VCaP (cell line): ENCODE results near the gene TXNDC11.

Source experiments
- H3K27ac ChIP-seq: fragments of 450-650 bp; 2 replicates; pipeline ENCODE4 v1.5.1; 2017
- CTCF ChIP-seq: fragments of 450-650 bp; conservative IDR thresholded peaks from 2 replicates; pipeline ENCODE4 v1.5.1; 2017; ENCODE audit warnings: mild to moderate bottlenecking, moderate library complexity

The TXNDC11 gene

DNA sequence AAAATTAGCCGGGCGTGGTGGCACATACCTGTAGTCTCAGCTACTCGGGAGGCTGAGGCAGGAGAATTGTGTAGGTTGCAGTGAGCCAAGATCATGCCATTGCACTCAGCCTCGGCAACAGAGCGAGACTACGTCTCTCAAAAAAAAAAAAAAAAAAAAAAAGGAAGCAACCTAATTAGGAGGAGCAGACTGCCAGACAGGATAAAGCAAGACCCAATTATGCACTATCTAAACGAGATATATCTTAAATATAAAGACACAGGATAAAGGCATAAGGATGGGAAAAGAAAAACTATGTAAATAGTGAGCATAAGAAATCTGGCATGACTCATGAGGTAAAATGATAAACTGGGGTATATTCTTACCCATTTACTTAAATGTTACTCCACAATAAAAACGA lies 4.9 kb downstream of the TXNDC11 start:
- no peak for TF ChIP-seq CTCF
- H3K27ac ChIP-seq: no peak overlapping the region

DNA sequence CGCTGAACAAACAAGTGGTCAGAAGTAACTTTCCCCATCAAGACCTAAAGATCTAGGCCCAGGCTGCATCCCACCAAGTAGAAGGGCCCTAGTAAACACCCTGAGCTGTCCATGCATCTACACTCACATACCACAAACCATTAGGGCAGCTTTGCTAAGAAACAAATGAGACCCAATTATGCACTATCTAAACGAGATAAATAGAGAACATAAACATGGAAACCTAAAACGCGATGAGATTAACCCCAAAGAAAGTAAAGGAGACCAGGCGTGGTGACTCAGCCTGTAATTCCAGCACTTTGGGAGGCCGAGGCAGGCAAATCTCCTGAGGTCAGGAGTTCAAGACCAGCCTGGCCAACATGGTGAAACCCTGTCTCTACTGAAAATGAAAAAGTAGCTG lies 5.8 kb downstream of the TXNDC11 start:
- TF ChIP-seq CTCF: no peak
- no peak overlapping the region for H3K27ac ChIP-seq

DNA sequence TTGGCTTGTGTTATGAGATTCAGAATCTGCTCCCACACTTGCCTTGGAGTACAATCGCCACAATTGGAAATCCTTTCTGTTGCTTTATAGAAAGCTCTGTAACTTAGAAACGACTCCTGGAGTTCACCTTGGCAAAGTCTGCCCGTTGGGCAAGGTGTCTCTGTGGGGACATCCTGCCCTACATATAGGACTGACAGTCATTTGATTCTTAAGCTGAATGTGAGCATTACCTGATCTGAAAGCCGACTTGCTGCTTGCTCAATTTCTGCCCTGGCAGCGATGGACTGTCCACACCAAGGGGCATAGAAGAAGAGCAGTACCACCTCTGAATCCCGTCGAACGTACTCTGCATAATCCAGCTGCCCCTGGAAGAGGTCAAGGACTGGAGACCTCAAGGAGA lies 6.9 kb downstream of the TXNDC11 start:
- no peak for TF ChIP-seq CTCF
- no peak overlapping the region for H3K27ac ChIP-seq

GRCh38 chr16:11734653-11735043 lies 8.0 kb downstream of the TXNDC11 start:
- TF ChIP-seq CTCF: no peak
- no peak overlapping the region for H3K27ac ChIP-seq

DNA sequence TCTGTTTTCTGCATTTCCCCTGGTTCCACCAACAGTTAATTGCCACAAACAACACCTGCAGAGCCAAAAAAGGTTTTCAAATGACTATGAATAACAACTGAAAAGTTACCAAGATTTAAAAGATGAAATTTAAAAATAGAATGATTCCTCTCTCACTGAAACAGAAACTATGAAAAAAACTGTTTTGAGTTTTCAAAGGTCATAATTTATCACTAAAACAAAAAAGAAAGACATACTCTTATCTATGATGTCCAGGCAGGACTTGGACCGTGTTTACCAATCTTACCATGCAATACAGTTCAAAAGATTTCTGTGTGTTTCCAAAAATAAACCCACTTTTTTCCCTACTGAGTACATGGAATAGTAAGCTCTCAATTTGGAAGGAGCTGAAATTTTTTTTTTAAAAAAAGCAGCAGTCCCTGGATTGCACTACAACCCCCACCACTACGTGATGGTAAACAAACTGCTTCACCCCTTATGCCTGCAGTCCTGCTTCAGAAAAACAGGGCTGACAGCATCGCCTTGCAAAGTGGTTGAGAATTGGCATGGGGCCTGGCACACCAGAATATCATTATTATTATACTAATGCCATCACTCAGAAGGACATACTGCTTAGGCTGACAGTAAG lies 8.5 kb downstream of the TXNDC11 start:
- no peak overlapping the region for H3K27ac ChIP-seq
- TF ChIP-seq CTCF: no peak

DNA sequence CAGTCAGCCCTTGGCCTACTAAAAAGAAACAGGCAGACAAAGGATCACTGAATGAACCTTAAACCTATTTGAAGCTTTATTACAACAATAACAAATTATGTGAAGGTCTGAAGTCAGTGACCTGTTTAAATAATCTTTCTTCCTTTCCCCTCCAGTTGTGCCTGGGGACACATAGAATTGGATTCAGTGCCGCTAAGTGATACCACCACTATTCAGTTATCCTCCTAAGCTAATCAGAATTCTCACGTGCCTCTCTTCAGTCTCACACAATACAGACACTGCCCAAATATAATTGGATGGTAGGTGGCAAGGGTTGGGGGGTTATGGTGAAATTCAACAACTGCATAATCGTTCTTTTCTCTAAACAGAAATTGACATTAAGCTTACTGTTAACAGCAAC lies 11.4 kb downstream of the TXNDC11 start:
- TF ChIP-seq CTCF: no peak
- no peak overlapping the region for H3K27ac ChIP-seq

DNA sequence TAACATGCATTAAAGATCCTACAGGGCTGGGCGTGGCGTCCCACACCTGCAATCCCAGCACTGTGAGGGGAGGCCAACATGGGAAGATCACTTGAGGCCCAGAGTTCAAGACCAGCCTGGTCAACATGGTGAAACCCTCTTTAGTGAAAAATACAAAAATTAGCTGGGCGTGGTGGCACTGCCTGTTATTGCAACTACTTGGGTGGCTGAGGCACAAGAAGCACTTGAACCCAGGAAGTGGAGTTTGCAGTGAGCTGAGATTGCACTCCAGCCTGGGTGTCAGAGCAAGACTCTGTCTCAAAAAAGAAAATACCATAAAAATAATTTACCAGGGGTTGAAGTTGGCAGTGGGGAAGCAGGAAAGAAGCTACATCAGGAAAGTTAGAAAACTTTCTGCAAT lies 12.9 kb downstream of the TXNDC11 start:
- no peak for TF ChIP-seq CTCF

More for the DNA sequence above, 12.9 kb downstream of the TXNDC11 start:
- H3K27ac ChIP-seq: no peak overlapping the region
